HG03045 (cell line): Measurements from ENCODE around the gene PML.
A peak's percentile ranks its signal among the peaks of the same experiment; 100 is the strongest.

Experiments
- ATAC-seq: cut with Tn5 transposase; IDR thresholded peaks from one replicate; pipeline ENCODE4 v1.9.1; 2021; ENCODE audit warnings: mild to moderate bottlenecking, moderate library complexity; ENCODE audit not compliant: unreplicated experiment

PML gene, protein sequence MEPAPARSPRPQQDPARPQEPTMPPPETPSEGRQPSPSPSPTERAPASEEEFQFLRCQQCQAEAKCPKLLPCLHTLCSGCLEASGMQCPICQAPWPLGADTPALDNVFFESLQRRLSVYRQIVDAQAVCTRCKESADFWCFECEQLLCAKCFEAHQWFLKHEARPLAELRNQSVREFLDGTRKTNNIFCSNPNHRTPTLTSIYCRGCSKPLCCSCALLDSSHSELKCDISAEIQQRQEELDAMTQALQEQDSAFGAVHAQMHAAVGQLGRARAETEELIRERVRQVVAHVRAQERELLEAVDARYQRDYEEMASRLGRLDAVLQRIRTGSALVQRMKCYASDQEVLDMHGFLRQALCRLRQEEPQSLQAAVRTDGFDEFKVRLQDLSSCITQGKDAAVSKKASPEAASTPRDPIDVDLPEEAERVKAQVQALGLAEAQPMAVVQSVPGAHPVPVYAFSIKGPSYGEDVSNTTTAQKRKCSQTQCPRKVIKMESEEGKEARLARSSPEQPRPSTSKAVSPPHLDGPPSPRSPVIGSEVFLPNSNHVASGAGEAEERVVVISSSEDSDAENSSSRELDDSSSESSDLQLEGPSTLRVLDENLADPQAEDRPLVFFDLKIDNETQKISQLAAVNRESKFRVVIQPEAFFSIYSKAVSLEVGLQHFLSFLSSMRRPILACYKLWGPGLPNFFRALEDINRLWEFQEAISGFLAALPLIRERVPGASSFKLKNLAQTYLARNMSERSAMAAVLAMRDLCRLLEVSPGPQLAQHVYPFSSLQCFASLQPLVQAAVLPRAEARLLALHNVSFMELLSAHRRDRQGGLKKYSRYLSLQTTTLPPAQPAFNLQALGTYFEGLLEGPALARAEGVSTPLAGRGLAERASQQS

DNA sequence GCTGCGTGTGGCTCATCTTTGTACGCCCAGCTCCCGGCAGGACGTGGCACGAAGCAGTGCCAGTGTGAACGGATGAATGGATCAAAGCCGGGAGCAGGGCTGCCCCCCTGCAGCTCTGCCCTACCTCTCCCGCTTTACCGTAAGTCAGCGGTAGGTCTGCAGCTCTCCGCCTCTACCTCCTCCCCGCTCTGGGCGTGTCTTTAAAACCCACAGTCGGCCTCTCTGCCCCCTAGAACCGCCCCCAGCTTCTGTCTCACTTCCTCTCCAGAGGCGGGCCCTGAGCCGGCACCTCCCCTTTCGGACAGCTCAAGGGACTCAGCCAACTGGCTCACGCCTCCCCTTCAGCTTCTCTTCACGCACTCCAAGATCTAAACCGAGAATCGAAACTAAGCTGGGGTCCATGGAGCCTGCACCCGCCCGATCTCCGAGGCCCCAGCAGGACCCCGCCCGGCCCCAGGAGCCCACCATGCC is at the start of gene PML:
Gene PML, plus strand, starts transcription at position 304 of the 471 bp plus-strand sequence. Its CDS starts 97 bp downstream, at position 401.
- peak; percentile 72 for ATAC-seq

DNA sequence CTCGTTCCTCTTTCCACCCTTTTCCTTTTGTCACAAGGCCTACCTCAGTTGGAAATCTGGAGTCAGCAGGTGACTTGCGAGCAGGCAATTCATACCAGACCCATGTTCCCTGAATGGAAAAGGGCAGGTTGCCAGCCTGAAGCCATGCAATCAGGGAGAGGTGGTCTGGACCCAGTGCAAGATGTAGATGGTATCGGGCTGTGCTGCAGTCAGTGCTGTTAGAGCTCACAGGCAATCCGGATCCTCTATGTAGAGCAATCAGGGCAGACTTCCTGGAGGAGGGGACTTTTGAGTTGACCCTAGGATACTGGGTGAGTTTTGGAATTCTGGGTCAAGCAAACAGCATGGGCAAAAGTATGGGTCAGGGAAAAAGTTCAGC is 49.4 kb upstream of the PML start:
- ATAC-seq, result no peak

DNA sequence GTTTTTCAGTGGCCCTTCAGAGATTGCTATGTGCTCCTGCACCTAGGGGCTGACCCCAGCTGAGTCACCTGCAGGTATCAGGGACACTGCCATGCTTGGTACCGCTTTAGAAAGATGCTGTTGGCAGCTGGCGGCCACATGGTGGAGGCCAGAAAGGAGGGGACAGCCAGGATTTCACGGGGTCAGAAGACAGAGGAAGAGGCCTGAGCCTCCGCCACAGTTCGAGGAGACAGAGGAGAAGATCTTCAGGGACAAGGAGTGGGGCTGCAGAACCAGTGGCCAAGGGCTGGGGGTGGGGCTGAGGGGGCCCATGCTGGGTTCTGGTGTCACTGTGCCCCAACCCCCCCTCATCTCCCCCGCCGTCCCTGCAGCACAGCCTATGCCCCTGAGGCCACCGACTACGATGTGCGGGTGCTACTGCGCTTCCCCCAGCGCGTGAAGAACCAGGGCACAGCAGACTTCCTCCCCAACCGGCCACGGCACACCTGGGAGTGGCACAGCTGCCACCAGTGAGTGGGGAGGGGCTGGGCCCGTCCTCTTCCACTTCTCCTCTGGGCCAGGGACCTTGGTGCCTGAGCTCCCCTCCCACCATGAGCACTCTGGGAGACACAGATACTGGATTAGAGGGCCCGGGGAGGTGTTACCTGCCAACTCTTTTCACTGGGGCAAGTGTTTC is 48.3 kb upstream of the PML start:
- ATAC-seq, result no peak

DNA sequence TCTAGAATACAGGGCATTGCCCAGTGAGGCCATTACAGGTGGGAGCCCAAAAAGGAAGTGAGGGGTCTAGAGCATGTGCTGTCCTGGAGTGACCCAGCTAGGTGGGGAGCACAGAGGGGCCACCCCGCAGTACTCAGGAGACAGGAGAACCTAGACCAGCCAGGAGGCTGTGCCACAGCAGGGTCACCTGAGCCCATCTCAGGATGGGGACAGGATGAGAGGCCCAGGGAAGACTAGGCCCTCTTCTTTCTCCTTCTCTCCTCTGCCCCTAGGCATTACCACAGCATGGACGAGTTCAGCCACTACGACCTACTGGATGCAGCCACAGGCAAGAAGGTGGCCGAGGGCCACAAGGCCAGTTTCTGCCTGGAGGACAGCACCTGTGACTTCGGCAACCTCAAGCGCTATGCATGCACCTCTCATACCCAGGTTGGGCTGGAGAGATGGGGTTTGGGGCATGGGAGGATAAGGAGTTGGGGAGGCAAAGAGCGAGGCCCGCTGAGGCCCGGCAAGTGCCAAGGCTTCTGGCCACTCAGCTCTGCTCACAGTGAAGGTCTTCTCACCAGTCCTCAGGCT is 47.6 kb upstream of the PML start:
- no peak for ATAC-seq

DNA sequence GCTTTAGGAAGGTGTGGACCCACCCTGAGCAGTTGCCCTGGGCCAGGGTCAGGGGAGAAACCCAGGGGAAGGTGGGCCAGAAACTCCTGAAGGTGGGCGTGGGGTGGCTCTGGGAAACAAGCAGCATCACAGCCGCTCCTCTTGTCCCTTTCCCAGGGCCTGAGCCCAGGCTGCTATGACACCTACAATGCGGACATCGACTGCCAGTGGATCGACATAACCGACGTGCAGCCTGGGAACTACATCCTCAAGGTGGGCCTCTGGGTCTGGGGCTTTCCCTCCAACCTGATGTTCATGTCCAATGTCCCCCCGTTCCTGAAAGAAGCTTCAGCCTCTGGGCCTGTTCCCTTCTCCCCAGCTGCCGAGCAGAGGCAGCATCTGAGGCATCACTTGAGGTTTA is 46.9 kb upstream of the PML start:
- no peak for ATAC-seq

DNA sequence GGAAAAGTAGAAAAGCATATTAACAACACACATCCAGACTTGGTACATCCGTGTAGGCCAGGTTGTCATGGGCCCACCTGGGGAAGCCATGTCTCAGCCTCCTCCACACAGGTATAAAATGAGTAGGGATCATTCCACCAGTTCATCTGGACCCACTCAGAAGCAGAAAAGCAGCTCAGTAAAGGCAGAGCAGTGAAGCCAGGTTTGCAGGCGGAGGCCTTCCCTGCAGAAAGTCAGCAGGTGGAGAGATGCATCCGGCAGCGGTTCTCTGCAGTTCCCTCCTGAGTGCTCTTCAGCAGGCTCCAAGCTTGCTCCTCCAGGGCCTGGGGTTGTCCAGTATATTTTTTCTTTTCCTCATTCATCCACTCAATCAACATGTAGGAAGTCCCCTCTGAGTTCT is 46.1 kb upstream of the PML start:
- no peak for ATAC-seq

DNA sequence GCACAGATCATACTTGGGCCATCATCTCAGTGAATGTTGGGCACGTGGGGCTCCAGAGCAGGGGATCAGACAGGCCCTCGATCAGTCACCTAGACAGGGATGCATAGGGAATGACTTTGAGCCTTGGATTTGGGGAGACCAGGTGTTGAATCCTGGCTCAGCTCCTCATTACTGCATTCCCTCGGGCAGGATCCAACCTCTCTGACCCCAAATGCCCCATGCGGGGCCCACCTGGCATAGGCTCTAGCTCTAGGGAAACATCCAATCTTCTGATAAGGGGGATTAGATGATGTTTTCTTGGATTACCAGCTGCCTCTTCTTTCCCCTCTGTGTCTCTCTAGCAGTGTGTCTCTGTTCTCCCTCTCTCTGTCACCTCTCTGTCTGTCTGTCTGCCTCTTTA is 45.5 kb upstream of the PML start:
- no peak for ATAC-seq

DNA sequence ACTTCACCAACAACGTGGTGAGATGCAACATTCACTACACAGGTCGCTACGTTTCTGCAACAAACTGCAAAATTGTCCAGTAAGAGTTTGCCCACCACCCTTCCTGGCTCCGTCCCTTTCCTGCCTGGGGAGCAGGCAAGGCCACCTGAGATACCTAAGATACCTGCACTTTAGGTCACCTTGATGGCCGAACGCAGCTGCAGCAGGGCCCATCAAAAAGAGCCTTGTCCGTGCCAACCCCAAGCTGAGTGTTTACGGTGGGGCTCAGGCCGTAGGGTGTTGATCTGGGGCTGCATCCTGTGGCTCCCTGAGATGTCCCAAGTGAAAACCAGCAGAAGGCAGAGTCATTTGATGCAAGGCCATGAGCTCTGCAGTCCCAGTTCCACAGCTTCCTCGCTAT is 45.0 kb upstream of the PML start:
- ATAC-seq, result no peak

DNA sequence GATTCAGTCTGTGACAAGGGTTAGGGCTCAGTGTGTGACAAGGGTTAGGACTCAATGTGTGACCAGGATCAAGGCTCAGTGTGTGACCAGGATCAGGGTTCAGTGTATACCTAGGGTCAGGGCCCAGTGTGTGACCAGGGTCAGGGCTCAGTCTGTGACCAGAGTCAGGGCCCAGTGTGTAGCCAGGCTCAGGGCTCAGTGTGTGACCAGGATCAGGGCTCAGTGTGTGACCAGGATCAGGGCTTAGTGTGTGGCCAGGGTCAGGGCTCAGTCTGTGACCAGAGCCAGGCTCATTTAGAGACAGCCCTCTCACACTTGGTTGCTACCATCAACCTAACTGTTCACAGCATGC is 44.1 kb upstream of the PML start:
- no peak for ATAC-seq

DNA sequence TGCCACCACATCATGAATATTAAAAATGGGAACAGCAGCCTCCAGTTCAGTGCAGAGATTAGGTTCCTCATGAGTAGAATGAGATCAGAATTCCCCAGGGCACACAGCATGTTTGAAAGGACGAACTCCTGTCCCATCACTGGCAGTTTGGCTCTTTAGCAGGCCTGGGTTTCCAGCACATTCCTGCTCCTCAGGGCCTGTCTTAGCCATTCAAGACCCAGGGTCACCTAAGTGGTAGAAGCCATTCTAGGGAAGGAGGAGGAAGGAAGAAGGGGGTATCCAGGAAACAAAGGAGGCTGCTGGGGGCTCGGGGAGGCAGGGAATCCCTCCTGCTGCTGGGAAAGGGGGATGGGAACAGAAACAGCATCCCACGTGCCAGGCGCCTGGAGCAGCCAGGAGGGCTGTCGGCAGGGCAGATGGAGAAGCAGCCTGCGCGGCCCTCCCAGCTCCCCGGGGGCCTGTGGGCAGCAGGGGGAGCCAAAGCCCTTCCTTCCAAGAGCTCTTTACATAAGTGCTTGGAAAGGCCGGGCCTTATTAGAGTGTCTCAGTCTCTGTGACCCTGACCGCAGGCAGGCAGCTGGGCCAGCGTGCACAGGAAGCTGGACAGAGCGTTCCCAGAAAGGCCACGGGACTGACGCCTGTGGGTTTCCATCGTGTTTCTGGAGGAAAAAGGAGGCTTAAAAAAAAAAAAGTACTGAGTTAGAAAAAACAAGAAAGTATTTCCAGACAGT is 43.5 kb upstream of the PML start:
- no peak for ATAC-seq

DNA sequence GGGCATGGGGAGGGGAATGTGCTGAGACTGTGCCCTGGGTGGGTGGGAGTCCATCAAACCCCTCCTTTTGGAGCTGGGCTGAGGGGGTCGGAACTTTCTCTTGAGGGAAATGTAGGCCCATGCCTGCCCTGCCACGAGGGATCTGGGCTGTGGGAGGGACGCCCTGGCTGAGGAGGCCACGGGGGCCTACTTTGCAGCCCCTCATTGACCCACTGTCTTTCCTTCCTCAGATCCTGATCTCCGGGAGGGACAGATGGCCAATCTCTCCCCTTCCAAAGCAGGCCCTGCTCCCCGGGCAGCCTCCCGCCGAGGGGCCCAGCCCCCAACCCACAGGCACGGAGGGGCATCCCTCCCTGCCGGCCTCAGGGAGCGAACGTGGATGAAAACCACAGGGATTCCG is 42.9 kb upstream of the PML start:
- no peak for ATAC-seq

DNA sequence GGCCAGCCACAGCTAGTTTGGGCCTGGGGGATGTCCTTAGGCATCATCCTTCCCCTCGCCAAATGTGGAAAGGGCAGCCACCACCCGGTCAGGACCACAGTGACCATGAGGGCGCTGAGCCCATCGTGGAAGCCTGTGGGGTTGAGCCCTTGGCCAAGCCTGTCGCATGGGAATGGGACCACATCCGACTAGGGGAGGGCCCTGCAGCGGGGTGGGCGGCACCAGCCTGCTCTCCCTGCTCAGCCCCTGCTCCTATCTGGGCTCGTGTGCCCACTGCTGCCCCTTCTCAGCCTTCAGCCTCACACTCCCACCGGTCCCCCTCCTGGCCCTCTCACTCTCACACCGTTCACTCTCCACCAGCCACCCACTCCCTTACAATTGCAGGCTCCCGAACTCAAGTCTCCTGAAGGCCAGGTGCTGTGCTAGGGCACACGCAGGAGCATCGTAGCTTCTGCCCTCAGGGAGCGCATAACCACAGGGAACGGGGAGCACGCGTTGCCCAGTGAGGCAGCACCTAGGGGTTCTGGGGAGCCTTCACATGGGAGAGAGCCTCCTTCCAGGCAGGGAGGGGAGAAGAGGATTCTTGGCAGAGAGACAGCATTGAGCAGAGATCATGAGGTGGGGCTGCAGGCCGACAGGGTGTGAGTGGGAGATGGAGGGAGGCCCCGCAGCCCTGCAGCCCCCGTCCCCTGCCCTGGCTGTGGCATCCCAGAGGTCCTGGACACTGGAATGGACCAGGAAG is 42.2 kb upstream of the PML start:
- ATAC-seq, result no peak

DNA sequence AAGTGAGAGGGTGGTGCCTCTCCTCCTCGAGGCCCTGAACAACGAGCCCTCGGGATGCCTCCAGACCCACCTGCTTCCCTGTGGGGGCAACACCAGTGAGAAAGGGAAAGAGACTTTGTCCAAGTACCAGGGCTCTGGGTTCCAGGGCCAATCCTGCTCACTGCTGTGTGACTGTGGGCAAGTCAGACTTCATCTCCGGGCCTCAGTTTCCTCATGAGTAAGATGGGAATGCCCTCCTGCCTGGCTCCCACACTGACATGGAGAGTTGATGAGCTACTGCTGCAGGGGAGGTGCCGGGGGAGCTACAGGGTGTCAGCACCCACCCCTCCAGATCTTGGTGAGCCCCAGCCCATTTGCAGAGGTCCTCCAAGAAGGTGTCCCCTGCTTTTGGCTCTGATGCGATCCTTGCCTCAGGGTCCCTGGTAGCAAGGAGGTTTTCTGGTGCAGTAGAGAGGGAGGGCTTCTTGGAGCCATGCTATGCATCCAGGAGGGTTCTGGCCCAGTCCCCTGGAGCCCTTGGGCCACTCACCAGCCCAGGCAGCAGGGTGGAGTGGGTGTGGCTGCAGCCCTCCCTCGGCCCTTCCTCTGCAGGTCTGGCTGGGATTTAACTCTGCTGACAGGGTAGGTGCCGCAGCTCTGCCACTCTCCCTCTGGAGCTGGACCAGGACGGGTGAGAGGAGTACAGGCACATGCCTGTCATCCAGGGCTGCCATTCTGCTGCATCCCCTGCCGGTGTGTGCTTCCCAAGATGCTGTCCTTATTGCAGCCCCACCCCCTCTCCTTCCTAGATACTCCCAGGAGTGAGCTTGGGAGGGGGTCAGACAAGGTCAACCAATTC is 41.4 kb upstream of the PML start:
- no peak for ATAC-seq

DNA sequence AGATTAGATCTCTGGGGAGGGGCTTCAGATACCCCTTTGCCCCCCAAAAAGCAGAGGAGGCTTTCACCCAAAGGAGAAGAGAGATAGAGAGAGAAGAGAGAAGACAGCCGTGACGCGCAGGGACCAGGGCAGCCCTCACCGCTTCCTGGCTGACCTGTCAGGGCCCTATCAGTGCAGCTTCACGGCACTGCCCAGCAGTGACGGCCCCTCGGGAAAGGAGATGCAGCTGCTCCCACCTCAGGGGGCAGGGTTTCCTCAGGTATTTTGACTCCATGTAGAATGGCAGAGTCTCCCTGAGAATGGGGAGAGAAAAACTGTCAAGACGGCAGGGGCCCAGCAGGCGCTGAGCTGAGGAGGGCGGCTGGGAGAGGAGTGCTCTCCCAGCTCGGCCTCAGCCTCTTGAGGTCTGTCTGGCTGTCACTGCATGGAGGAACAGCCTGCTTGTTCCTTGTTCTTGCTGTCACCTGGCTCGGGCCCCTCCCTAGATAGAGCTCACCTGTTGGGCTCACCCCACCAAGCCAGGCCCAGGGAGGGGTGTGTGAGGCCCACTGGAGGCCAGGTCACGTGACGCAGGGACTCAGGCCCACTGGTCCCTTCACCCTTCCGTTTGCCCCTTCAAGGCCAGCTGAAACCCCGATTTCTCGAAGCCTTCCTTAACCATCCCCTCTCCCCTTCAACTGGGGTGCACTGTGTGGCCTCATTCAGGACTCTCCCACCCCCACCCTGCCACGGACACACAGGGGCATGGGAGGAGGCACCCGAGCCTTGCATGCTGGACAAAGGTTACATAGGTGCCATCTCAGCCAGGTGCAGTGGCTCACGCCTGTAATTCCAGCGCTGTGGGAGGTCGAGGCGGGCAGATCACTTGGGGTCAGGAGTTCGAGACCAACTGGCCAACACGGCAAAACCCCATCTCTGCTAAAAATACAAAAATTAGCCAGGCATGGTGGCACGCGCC is 40.0 kb upstream of the PML start:
- ATAC-seq, result no peak

DNA sequence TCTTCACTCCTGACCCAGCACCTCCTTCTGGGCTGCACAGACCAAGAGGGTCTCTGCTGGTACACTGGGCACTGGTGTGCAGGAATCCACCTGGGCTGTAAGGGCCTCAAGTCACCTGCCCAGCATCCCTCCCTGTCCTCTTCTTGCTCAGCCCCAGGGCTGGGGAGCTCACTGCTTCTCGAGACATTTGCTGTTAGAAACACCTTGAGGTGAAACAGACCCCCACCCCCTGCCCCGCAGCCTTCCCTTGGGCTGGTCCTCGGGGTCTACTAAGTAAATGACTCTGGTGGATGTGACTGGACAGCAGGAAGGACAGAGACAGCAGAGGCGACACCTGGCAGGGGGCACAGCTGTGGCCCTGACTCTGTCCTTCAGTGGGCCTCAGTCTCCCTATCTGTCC is 39.2 kb upstream of the PML start:
- no peak for ATAC-seq

DNA sequence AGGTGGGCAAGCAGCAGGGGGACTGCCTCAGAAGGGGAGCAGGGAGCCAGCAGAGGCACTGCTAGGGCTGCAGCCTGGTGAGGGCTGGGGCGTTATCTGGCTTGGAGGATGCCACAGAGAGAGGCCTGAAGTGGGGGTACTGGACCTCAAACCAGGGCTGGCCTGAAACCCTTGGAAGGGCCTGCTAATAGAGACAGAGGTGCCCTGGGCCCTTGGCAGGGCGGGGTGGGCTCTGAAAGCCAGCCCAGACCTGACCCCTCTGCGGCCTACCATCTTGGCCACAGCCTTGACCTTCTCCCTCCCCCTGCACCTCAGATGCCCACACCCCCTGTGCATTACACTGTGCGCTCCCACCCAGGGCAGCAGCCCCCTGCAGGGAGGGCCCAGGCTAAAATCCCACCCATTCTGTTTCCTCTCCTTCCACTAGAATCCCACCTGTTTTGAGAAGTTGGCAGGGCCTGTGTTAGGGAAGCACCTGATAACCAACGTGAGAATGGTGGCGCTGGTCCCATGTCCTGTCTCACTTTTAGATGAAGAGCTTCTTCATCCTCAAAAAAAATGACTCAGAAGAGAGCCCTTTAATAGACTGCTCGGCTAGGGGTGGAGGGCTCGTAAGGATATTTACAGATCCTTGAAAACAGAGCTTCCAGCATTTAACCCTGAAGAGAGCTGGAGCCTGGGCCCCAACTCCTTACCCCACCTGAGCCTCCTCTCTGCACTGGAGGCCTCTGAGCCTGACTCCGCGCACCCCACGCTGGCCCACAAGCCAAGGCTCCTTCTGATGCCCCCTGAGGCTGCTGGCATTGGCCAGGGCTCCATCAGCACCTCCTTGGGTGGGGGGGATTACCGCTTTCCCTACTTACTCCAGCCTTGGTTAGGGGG is 38.4 kb upstream of the PML start:
- no peak for ATAC-seq

DNA sequence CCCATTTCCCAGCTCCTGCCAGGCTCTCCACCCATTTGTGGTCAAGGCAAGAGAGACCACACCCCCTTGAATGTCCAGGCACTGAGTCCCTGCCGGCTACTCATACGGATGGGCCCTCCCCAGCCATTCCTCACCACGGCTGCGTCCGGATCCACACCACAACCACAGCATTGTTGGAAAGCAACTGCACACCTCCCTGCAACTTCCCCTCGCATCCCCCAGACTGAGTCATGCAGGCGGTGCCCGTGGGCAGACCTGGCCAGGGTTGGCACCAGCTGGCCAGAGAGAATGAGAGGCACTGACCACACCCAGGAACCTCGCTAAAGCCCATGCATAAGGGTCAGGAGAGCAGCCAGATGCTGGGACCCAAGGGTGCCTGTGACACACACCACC is 37.8 kb upstream of the PML start:
- ATAC-seq, result no peak
